HEK293 (cell line): ENCODE results near the gene ZFYVE21.
A peak's percentile ranks its signal among the peaks of the same experiment; 100 is the strongest.

Source experiments
- CTCF ChIA-PET: fragments of 350-600 bp; formaldehyde crosslinking; extraction: SDS; loops from one replicate; lab custom pipeline; 2021; ENCODE audit warnings: antibody characterized with exemption; lab: Yijun Ruan, JAX
- POLR2A ChIA-PET: fragments of 300-600 bp; formaldehyde crosslinking; extraction: SDS; loops from one replicate; lab custom pipeline; 2020; ENCODE audit warnings: antibody characterized with exemption, inconsistent platforms; lab: Yijun Ruan, JAX
- H3K27ac ChIP-seq: fragments of 200-500 bp; sonication (Bioruptor generic); 2 replicates; pipeline ENCODE4 v1.5.1; 2014; ENCODE audit warnings: low read depth, low read length, control low read depth, inconsistent platforms; ENCODE audit errors: extremely low read depth
- H3K36me3 ChIP-seq, 2 experiments: fragments of 200-500 bp in 1 of 2; sonication (Bioruptor generic) in 1 of 2; 1 replicate in 1 of 2; 2 replicates in 1 of 2; pipeline ENCODE4 v1.5.1; 2014 to 2017; ENCODE audit warnings: inconsistent platforms in 2 of 2, low read length in 2 of 2; ENCODE audit not compliant: control insufficient read depth in 2 of 2, insufficient read depth in 1 of 2
- H3K4me1 ChIP-seq: fragments of 200-500 bp; sonication (Bioruptor generic); 2 replicates; pipeline ENCODE4 v1.5.1; 2014; ENCODE audit warnings: mild to moderate bottlenecking, low read length, inconsistent platforms; ENCODE audit not compliant: control insufficient read depth, insufficient read depth
- H3K4me3 ChIP-seq: 2 replicates; pipeline ENCODE4 v1.5.1; 2011; ENCODE audit warnings: low read depth, mild to moderate bottlenecking, control low read depth, low read length, moderate library complexity
- H3K9me3 ChIP-seq: fragments of 200-500 bp; sonication (Bioruptor generic); 2 replicates; pipeline ENCODE4 v1.5.1; 2014; ENCODE audit warnings: low read depth, low read length, inconsistent platforms; ENCODE audit not compliant: control insufficient read depth, insufficient read depth
- EGR2 ChIP-seq: fragments of 450-650 bp; formaldehyde crosslinking; IDR thresholded peaks from 2 replicates; pipeline ENCODE4 v1.5.1; 2016; ENCODE audit warnings: low read depth, missing biosample characterization, missing genetic modification characterization
- GLIS2 ChIP-seq: fragments of 450-650 bp; formaldehyde crosslinking; IDR thresholded peaks from 2 replicates; pipeline ENCODE4 v1.5.1; 2016; ENCODE audit warnings: missing biosample characterization, missing genetic modification characterization
- HIC1 ChIP-seq: fragments of 450-650 bp; formaldehyde crosslinking; IDR thresholded peaks from 2 replicates; pipeline ENCODE4 v1.5.1; 2016; ENCODE audit warnings: missing biosample characterization, missing genetic modification characterization
- KLF1 ChIP-seq: fragments of 450-650 bp; formaldehyde crosslinking; IDR thresholded peaks from 2 replicates; pipeline ENCODE4 v1.5.1; 2016; ENCODE audit warnings: missing biosample characterization, missing genetic modification characterization
- KLF16 ChIP-seq: fragments of 450-650 bp; formaldehyde crosslinking; IDR thresholded peaks from 2 replicates; pipeline ENCODE4 v1.5.1; 2017; ENCODE audit warnings: missing biosample characterization, missing genetic modification characterization
- KLF9 ChIP-seq: fragments of 450-650 bp; formaldehyde crosslinking; IDR thresholded peaks from 2 replicates; pipeline ENCODE4 v1.5.1; 2016; ENCODE audit warnings: missing biosample characterization, missing genetic modification characterization, low read depth
- PRDM1 ChIP-seq: fragments of 450-650 bp; formaldehyde crosslinking; IDR thresholded peaks from 2 replicates; pipeline ENCODE4; 2016; ENCODE audit warnings: missing biosample characterization, missing genetic modification characterization
- ZFHX2 ChIP-seq: fragments of 450-650 bp; formaldehyde crosslinking; conservative IDR thresholded peaks from 2 replicates; pipeline ENCODE4 v1.5.1; 2016; ENCODE audit warnings: missing biosample characterization, missing genetic modification characterization
- ZNF600 ChIP-seq: fragments of 450-650 bp; formaldehyde crosslinking; IDR thresholded peaks from 2 replicates; pipeline ENCODE4 v1.5.1; 2016; ENCODE audit warnings: missing biosample characterization, missing genetic modification characterization
- ZNF660 ChIP-seq: fragments of 450-650 bp; IDR thresholded peaks from 2 replicates; pipeline ENCODE4 v1.5.1; 2018; ENCODE audit warnings: missing biosample characterization, mild to moderate bottlenecking, missing genetic modification characterization
- TF ChIP-seq, protein P1 (sequence below): fragments of 450-650 bp; formaldehyde crosslinking; IDR thresholded peaks from 2 replicates; pipeline ENCODE4 v1.5.1; 2016; ENCODE audit warnings: missing biosample characterization, missing genetic modification characterization
- TF ChIP-seq, protein P2 (sequence below): fragments of 450-650 bp; formaldehyde crosslinking; IDR thresholded peaks from 2 replicates; pipeline ENCODE4 v1.5.1; 2016; ENCODE audit warnings: missing biosample characterization, missing genetic modification characterization
- TF ChIP-seq, protein P3 (sequence below): fragments of 450-650 bp; formaldehyde crosslinking; IDR thresholded peaks from 2 replicates; pipeline ENCODE4 v1.5.1; 2016; ENCODE audit warnings: missing biosample characterization, missing genetic modification characterization

The ZFYVE21 gene

DNA sequence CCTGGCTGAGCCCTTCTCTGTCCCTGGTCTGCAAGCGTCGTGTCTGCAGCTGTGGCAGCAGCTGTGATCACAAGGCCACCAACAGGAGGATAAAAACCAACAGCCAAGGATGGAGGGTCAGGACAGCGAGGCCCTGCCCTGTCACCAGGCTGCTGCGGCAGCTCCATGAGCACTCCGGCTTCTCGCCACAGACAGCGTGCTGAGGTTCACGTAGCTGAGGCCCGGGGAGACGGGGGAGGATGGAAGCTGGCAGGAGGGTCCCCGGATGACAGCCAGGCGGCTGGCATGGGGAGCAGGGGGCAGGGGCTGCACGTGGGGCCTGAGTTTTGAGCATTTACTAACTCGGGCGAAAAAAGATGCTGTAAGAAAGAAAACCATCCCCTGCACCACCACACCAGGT, 5.8 kb upstream of the ZFYVE21 start:
- no peaks in the 10 kb centered on the region for H3K9me3 ChIP-seq
- no peak overlapping the region for H3K27ac ChIP-seq
- TF ChIP-seq GLIS2, result no peak
- TF ChIP-seq ZNF600 (tag by site-specific recombination), result peak; percentile 38; the same call in 1 of the 2 replicates
- TF ChIP-seq, all 188 proteins: peak for 1
- H3K4me3 ChIP-seq, result no peak overlapping the region
- POLR2A ChIA-PET, result no interaction called here
- peaks cover 3% of the 10 kb centered on the region; the same call in 1 of the 2 replicates for H3K4me1 ChIP-seq
- CTCF ChIA-PET, result no interaction called here
- H3K36me3 ChIP-seq, result peaks cover 15 to 90% of the 10 kb centered on the region in 2 experiments

DNA sequence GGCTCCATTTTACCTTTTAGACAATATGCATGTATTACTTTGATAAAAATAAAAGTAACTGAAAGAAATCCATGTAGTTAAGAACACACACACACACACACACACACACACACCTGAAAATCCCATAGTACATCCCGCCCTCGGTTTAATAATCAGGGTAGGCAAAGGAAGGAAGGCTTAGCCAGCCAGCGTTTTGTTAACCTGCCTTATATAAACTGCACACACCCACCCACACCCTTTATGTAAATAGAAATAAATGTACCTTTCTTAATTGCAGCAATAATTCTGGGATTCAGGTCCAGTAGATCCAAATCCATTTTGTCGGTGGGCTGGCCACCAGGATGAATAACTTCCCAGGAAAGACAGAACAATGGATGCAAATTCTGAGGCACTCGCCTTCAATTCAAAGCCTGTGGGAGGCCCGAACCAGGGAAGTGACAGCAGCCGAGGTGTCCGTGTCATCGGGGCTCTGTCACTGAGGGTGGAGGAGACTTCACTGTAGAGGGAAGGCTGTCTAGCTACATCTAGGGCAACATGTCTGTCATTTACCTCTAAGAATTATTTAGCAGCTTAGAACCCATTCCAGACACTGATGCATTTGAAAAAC, 4.7 kb upstream of the ZFYVE21 start:
- CTCF ChIA-PET, result no interaction called here

More for the DNA sequence above, 4.7 kb upstream of the ZFYVE21 start:
- Histone ChIP-seq H3K36me3 (peaks cover 15 to 79% of the 10 kb centered on the region in 2 experiments), H3K4me3 (no peak overlapping the region), H3K9me3 (no peaks in the 10 kb centered on the region), H3K27ac (no peak overlapping the region), H3K4me1 (peaks cover 3% of the 10 kb centered on the region; the same call in 1 of the 2 replicates)
- POLR2A ChIA-PET, result no interaction called here
- TF ChIP-seq PRDM1 (no peak), ZNF660 (tag by site-specific recombination) (no peak), KLF1 (peak; percentile 88), KLF9 (tag by site-specific recombination) (no peak), ZFHX2 (tag by site-specific recombination) (peak; percentile 42), HIC1 (tag by site-specific recombination) (no peak), KLF16 (no peak), EGR2 (tag by site-specific recombination) (peak; percentile 46; the same call in 1 of the 2 replicates)
- TF ChIP-seq, protein P1, sequence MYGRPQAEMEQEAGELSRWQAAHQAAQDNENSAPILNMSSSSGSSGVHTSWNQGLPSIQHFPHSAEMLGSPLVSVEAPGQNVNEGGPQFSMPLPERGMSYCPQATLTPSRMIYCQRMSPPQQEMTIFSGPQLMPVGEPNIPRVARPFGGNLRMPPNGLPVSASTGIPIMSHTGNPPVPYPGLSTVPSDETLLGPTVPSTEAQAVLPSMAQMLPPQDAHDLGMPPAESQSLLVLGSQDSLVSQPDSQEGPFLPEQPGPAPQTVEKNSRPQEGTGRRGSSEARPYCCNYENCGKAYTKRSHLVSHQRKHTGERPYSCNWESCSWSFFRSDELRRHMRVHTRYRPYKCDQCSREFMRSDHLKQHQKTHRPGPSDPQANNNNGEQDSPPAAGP (tag by site-specific recombination), result peak; percentile 64; the same call in 1 of the 2 replicates
- TF ChIP-seq, protein P2, sequence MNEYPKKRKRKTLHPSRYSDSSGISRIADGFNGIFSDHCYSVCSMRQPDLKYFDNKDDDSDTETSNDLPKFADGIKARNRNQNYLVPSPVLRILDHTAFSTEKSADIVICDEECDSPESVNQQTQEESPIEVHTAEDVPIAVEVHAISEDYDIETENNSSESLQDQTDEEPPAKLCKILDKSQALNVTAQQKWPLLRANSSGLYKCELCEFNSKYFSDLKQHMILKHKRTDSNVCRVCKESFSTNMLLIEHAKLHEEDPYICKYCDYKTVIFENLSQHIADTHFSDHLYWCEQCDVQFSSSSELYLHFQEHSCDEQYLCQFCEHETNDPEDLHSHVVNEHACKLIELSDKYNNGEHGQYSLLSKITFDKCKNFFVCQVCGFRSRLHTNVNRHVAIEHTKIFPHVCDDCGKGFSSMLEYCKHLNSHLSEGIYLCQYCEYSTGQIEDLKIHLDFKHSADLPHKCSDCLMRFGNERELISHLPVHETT, result no peak
- TF ChIP-seq, protein P3, sequence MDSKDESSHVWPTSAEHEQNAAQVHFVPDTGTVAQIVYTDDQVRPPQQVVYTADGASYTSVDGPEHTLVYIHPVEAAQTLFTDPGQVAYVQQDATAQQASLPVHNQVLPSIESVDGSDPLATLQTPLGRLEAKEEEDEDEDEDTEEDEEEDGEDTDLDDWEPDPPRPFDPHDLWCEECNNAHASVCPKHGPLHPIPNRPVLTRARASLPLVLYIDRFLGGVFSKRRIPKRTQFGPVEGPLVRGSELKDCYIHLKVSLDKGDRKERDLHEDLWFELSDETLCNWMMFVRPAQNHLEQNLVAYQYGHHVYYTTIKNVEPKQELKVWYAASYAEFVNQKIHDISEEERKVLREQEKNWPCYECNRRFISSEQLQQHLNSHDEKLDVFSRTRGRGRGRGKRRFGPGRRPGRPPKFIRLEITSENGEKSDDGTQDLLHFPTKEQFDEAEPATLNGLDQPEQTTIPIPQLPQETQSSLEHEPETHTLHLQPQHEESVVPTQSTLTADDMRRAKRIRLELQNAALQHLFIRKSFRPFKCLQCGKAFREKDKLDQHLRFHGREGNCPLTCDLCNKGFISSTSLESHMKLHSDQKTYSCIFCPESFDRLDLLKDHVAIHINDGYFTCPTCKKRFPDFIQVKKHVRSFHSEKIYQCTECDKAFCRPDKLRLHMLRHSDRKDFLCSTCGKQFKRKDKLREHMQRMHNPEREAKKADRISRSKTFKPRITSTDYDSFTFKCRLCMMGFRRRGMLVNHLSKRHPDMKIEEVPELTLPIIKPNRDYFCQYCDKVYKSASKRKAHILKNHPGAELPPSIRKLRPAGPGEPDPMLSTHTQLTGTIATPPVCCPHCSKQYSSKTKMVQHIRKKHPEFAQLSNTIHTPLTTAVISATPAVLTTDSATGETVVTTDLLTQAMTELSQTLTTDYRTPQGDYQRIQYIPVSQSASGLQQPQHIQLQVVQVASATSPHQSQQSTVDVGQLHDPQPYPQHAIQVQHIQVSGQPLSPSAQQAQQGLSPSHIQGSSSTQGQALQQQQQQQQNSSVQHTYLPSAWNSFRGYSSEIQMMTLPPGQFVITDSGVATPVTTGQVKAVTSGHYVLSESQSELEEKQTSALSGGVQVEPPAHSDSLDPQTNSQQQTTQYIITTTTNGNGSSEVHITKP (tag by site-specific recombination), result peak; percentile 89
